Osteoblast (primary cell): ENCODE measurements around the gene PTH. TPM values are rescaled to one million over a fixed set of nuclear protein-coding genes. Genes with fewer than 3 reads are reported as not detected.

Experiments
- DNase-seq: peaks from one replicate; pipeline ENCODE4 v3.0.0; 2011; ENCODE audit warnings: low spot score, mixed read lengths; ENCODE audit not compliant: insufficient read length; ENCODE audit errors: missing footprints
- H2AFZ ChIP-seq: 2 replicates; pipeline ENCODE4 v1.6.0; 2011; ENCODE audit warnings: mild to moderate bottlenecking, low read length
- H3K27ac ChIP-seq: 2 replicates; pipeline ENCODE4 v1.5.1; 2011; ENCODE audit warnings: mild to moderate bottlenecking, low read depth, low read length, moderate library complexity
- H3K27me3 ChIP-seq: 2 replicates; pipeline ENCODE4 v1.6.0; 2012; ENCODE audit warnings: mild to moderate bottlenecking, control low read depth, inconsistent platforms, low read length, moderate library complexity; ENCODE audit not compliant: insufficient read depth
- H3K36me3 ChIP-seq: 2 replicates; pipeline ENCODE4 v1.5.1; 2011; ENCODE audit warnings: mild to moderate bottlenecking, low read length, control low read depth, moderate library complexity; ENCODE audit not compliant: insufficient read depth
- H3K4me1 ChIP-seq: 2 replicates; pipeline ENCODE4 v1.5.1; 2011; ENCODE audit warnings: mild to moderate bottlenecking, low read length, control low read depth, moderate library complexity; ENCODE audit not compliant: insufficient read depth
- H3K4me2 ChIP-seq: 2 replicates; pipeline ENCODE4 v1.6.0; 2011; ENCODE audit warnings: mild to moderate bottlenecking, low read length; ENCODE audit not compliant: insufficient read depth
- H3K4me3 ChIP-seq: fragments of 200-600 bp; sonication (generic); 3 replicates; pipeline ENCODE4 v1.5.1; 2012; ENCODE audit warnings: mild to moderate bottlenecking, low read length, inconsistent platforms; ENCODE audit not compliant: insufficient read depth
- H3K79me2 ChIP-seq: 2 replicates; pipeline ENCODE4 v1.6.0; 2012; ENCODE audit warnings: mild to moderate bottlenecking, low read length, control low read depth, inconsistent platforms; ENCODE audit not compliant: insufficient read depth
- H3K9me3 ChIP-seq: 2 replicates; pipeline ENCODE4 v1.5.1; 2011; ENCODE audit warnings: low read depth, low read length, control low read depth
- H4K20me1 ChIP-seq: 2 replicates; pipeline ENCODE4 v1.6.0; 2012; ENCODE audit warnings: mild to moderate bottlenecking, low read length, control low read depth; ENCODE audit not compliant: insufficient read depth
- total RNA-seq: library from RNA; depleted of rRNA; stranded (reverse); fragments of >200 nt; gene quantifications from 2 replicates; pipeline ENCODE4 v1.2.3, GENCODE V29; 2012
- TF ChIP-seq, protein P1 (sequence below): IDR thresholded peaks from 2 replicates; pipeline ENCODE4 v1.5.1; 2011; ENCODE audit warnings: mild to moderate bottlenecking, low read depth, low read length, moderate library complexity; ENCODE audit errors: extremely low read depth

The PTH gene
- total RNA-seq, 1 donor, result not detected

- Histone ChIP-seq H4K20me1 (no peaks in the 10 kb centered on the region), H3K4me2 (no peak overlapping the region), H3K27me3 (no peaks in the 10 kb centered on the region), H3K36me3 (no peaks in the 10 kb centered on the region), H3K9me3 (no peaks in the 10 kb centered on the region), H3K27ac (no peak overlapping the region), H3K79me2 (no peaks in the 10 kb centered on the region), H3K4me1 (no peaks in the 10 kb centered on the region), H2AFZ (no peak overlapping the region), H3K4me3 (no peak overlapping the region)
- DNase-seq, result no peak
- TF ChIP-seq, protein P1, sequence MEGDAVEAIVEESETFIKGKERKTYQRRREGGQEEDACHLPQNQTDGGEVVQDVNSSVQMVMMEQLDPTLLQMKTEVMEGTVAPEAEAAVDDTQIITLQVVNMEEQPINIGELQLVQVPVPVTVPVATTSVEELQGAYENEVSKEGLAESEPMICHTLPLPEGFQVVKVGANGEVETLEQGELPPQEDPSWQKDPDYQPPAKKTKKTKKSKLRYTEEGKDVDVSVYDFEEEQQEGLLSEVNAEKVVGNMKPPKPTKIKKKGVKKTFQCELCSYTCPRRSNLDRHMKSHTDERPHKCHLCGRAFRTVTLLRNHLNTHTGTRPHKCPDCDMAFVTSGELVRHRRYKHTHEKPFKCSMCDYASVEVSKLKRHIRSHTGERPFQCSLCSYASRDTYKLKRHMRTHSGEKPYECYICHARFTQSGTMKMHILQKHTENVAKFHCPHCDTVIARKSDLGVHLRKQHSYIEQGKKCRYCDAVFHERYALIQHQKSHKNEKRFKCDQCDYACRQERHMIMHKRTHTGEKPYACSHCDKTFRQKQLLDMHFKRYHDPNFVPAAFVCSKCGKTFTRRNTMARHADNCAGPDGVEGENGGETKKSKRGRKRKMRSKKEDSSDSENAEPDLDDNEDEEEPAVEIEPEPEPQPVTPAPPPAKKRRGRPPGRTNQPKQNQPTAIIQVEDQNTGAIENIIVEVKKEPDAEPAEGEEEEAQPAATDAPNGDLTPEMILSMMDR, result no peak
Measured at GRCh38 chr11:13525257-13525656, 29.5 kb upstream of the PTH start.

GRCh38 chr11:13503393-13503792, 7.6 kb upstream of the PTH start:
- H3K27ac ChIP-seq, result no peak overlapping the region
- no peaks in the 10 kb centered on the region for H3K36me3 ChIP-seq
- no peak overlapping the region for H3K4me3 ChIP-seq
- TF ChIP-seq, protein P1, result no peak
- no peak overlapping the region for H3K4me2 ChIP-seq
- no peaks in the 10 kb centered on the region for H3K27me3 ChIP-seq
- no peak overlapping the region for H2AFZ ChIP-seq
- no peaks in the 10 kb centered on the region for H3K4me1 ChIP-seq
- no peaks in the 10 kb centered on the region for H3K79me2 ChIP-seq
- H4K20me1 ChIP-seq, result no peaks in the 10 kb centered on the region
- DNase-seq, result no peak
- H3K9me3 ChIP-seq, result no peaks in the 10 kb centered on the region

- no peak for DNase-seq
- H3K4me2 ChIP-seq, result no peak overlapping the region
- H3K36me3 ChIP-seq, result no peaks in the 10 kb centered on the region
- H3K9me3 ChIP-seq, result no peaks in the 10 kb centered on the region
- H3K27me3 ChIP-seq, result no peaks in the 10 kb centered on the region
- no peaks in the 10 kb centered on the region for H3K79me2 ChIP-seq
- no peak overlapping the region for H3K27ac ChIP-seq
- H4K20me1 ChIP-seq, result no peaks in the 10 kb centered on the region
- H3K4me1 ChIP-seq, result no peaks in the 10 kb centered on the region
- TF ChIP-seq, protein P1, result no peak
- H3K4me3 ChIP-seq, result no peak overlapping the region
- H2AFZ ChIP-seq, result no peak overlapping the region
Measured at GRCh38 chr11:13502492-13502891, 6.7 kb upstream of the PTH start.

DNA sequence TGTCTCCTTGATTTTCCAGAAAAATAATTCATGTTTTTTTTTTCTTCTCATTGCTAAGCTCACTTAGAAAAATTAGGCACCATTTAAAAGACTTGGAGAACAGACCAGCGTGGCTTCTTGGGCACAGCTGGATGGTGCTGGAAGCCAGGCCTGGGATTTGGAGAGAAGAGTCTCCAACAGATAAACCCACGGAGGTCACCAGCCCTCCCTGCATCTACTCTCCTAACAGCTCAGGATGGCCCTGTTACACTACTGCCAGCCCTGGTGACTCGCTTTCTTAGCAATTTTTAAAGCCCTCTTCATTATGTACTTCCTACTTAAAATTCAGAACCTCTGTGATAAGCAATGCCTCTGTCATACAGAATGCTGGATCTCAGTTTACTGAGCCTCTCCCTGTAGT, 1.7 kb downstream of the PTH start:
- Histone ChIP-seq H3K9me3 (no peaks in the 10 kb centered on the region), H3K79me2 (no peaks in the 10 kb centered on the region), H3K36me3 (no peaks in the 10 kb centered on the region), H3K4me3 (no peak overlapping the region), H3K27me3 (peaks cover 4% of the 10 kb centered on the region), H2AFZ (no peak overlapping the region), H3K27ac (no peak overlapping the region), H3K4me2 (no peak overlapping the region), H3K4me1 (no peaks in the 10 kb centered on the region), H4K20me1 (no peaks in the 10 kb centered on the region)
- TF ChIP-seq, protein P1, result no peak
- DNase-seq, result no peak
